Thymus (tissue), 11 donors: Measurements from ENCODE around the gene SH3PXD2A. TPM values are rescaled to one million over a fixed set of nuclear protein-coding genes. Genes with fewer than 3 reads are reported as not detected.

Source experiments
- DNase-seq, 9 donors: peaks; one replicate each; pipeline ENCODE4 v3.0.0-alpha.2; 2013; ENCODE audit warnings: low spot score in 9 of 9, low read depth in 6 of 9, missing footprints in 1 of 9
- H3K27ac ChIP-seq, 2 donors: one replicate each; pipeline ENCODE4 v1.5.1; 2013; ENCODE audit warnings: control low read depth in 1 of 2, low read depth in 1 of 2, low read length in 1 of 2, mild to moderate bottlenecking in 1 of 2, moderate library complexity in 1 of 2
- H3K27me3 ChIP-seq, 2 donors: one replicate each; pipeline ENCODE4 v1.5.1; 2013; ENCODE audit warnings: low read length in 1 of 2; ENCODE audit not compliant: control insufficient read depth in 2 of 2, insufficient read depth in 1 of 2
- H3K36me3 ChIP-seq, 2 donors: one replicate each; pipeline ENCODE4 v1.5.1; 2013; ENCODE audit warnings: low read length in 1 of 2, mild to moderate bottlenecking in 1 of 2, moderate library complexity in 1 of 2; ENCODE audit not compliant: control insufficient read depth in 2 of 2, insufficient read depth in 2 of 2
- H3K4me1 ChIP-seq, 2 donors: one replicate each; pipeline ENCODE4 v1.5.1; 2013; ENCODE audit warnings: low read length in 2 of 2; ENCODE audit not compliant: control insufficient read depth in 2 of 2, insufficient read depth in 2 of 2
- H3K4me3 ChIP-seq, 2 donors: one replicate each; pipeline ENCODE4 v1.5.1; 2013; ENCODE audit warnings: low read length in 2 of 2, control low read depth in 1 of 2, mild to moderate bottlenecking in 1 of 2
- H3K9me3 ChIP-seq, 2 donors: one replicate each; pipeline ENCODE4 v1.5.1; 2013; ENCODE audit warnings: low read length in 1 of 2, mild to moderate bottlenecking in 1 of 2; ENCODE audit not compliant: control insufficient read depth in 2 of 2, insufficient read depth in 1 of 2
- WGBS: extraction: QIAGEN DNeasy Blood & Tissue Kit; methylation state at CpG from one replicate; pipeline ENCODE4 v1.1.7; 2013; 5-methylcytosine and 5-hydroxymethylcytosine counted together
- polyA plus RNA-seq: library from polyadenylated mRNA; stranded (reverse); fragments of 200-250 nt; gene quantifications from one replicate; pipeline ENCODE4 v1.2.3, GENCODE V29; 2013
- total RNA-seq: library from RNA; stranded (reverse); fragments of 120-200 nt; gene quantifications from one replicate; pipeline ENCODE4 v1.2.4, GENCODE V29; 2013
- donor health status: healthy.

The SH3PXD2A gene
- total and polyA plus RNA-seq, 2 donors: 3.8 to 9.5 TPM

GRCh38 chr10:103687718-103688117, 167.7 kb downstream of the SH3PXD2A start:
- H3K27ac ChIP-seq: no peak overlapping the region
- WGBS: 98% methylated on average over 5 of the region's 5 CpGs
- peaks cover under 1 to 4% of the 10 kb centered on the region in 2 donors for H3K4me1 ChIP-seq

GRCh38 chr10:103687172-103687571, 168.2 kb downstream of the SH3PXD2A start:
- H3K27me3 ChIP-seq: peaks cover 2 to 20% of the 10 kb centered on the region in 2 donors
- H3K27ac ChIP-seq: no peak overlapping the region
- 96% methylated on average over 6 of the region's 6 CpGs for WGBS
- no peaks in the 10 kb centered on the region for H3K36me3 ChIP-seq
- no peak overlapping the region for H3K4me3 ChIP-seq
- no peaks in the 10 kb centered on the region for H3K9me3 ChIP-seq
- H3K4me1 ChIP-seq: no peaks in the 10 kb centered on the region
- DNase-seq: no peak

More at GRCh38 chr10:103687718-103688117, 167.7 kb downstream of the SH3PXD2A start:
- Histone ChIP-seq H3K4me3 (no peak overlapping the region), H3K27me3 (peaks cover 6 to 25% of the 10 kb centered on the region in 2 donors), H3K9me3 (no peaks in the 10 kb centered on the region), H3K36me3 (no peaks in the 10 kb centered on the region)
- DNase-seq: no peak

- peak in 7 of 9 donors; percentile 19 to 65 (median 44) for DNase-seq
- Histone ChIP-seq H3K9me3 (no peaks in the 10 kb centered on the region), H3K4me1 (no peaks in the 10 kb centered on the region), H3K27me3 (peaks cover 0 to 9% of the 10 kb centered on the region in 2 donors), H3K4me3 (no peak overlapping the region), H3K27ac (no peak overlapping the region), H3K36me3 (no peaks in the 10 kb centered on the region)
- WGBS: 25% methylated on average over 8 of the region's 8 CpGs
Measured at GRCh38 chr10:103685880-103686669, 169.3 kb downstream of the SH3PXD2A start.

- no peak overlapping the region for H3K27ac ChIP-seq
- WGBS: 94% methylated on average over 4 of the region's 4 CpGs
- no peaks in the 10 kb centered on the region for H3K9me3 ChIP-seq
- peaks cover 0 to 3% of the 10 kb centered on the region in 2 donors for H3K4me1 ChIP-seq
- peaks cover 0 to 3% of the 10 kb centered on the region in 2 donors for H3K27me3 ChIP-seq
- H3K4me3 ChIP-seq: no peak overlapping the region
- DNase-seq: no peak
- H3K36me3 ChIP-seq: no peaks in the 10 kb centered on the region
Measured at GRCh38 chr10:103683851-103684250, 171.5 kb downstream of the SH3PXD2A start.

GRCh38 chr10:103682631-103683030, 172.7 kb downstream of the SH3PXD2A start:
- H3K27ac ChIP-seq: no peak overlapping the region

GRCh38 chr10:103681617-103682399, 173.6 kb downstream of the SH3PXD2A start:
- Histone ChIP-seq H3K9me3 (no peaks in the 10 kb centered on the region), H3K27me3 (no peaks in the 10 kb centered on the region), H3K27ac (no peak overlapping the region), H3K4me1 (peaks cover 0 to 20% of the 10 kb centered on the region in 2 donors), H3K36me3 (no peaks in the 10 kb centered on the region), H3K4me3 (no peak overlapping the region)
- WGBS: 98% methylated on average over 29 of the region's 29 CpGs
- DNase-seq: no peak

More at GRCh38 chr10:103682631-103683030, 172.7 kb downstream of the SH3PXD2A start:
- WGBS: 92% methylated on average over 12 of the region's 12 CpGs
- peaks cover 0 to 15% of the 10 kb centered on the region in 2 donors for H3K4me1 ChIP-seq
- no peak for DNase-seq
- no peaks in the 10 kb centered on the region for H3K36me3 ChIP-seq
- H3K4me3 ChIP-seq: no peak overlapping the region
- no peaks in the 10 kb centered on the region for H3K9me3 ChIP-seq
- peaks cover 0 to 2% of the 10 kb centered on the region in 2 donors for H3K27me3 ChIP-seq

- H3K36me3 ChIP-seq: no peaks in the 10 kb centered on the region
- H3K4me1 ChIP-seq: peaks cover 0 to 20% of the 10 kb centered on the region in 2 donors
- H3K9me3 ChIP-seq: no peaks in the 10 kb centered on the region
- no peak for DNase-seq
- 94% methylated on average over 6 of the region's 6 CpGs for WGBS
- H3K27ac ChIP-seq: no peak overlapping the region
- H3K27me3 ChIP-seq: no peaks in the 10 kb centered on the region
- no peak overlapping the region for H3K4me3 ChIP-seq
Measured at GRCh38 chr10:103680869-103681236, 174.5 kb downstream of the SH3PXD2A start.

- H3K36me3 ChIP-seq: no peaks in the 10 kb centered on the region
- H3K4me1 ChIP-seq: peaks cover 0 to 20% of the 10 kb centered on the region in 2 donors
- no peak for DNase-seq
- 97% methylated on average over 4 of the region's 4 CpGs for WGBS
- no peaks in the 10 kb centered on the region for H3K27me3 ChIP-seq
- no peak overlapping the region for H3K27ac ChIP-seq
- no peak overlapping the region for H3K4me3 ChIP-seq
- H3K9me3 ChIP-seq: no peaks in the 10 kb centered on the region
Measured at GRCh38 chr10:103679096-103679790, 176.1 kb downstream of the SH3PXD2A start.
